ENCODE results near the gene PNCK. TPM values are rescaled to one million over a fixed set of nuclear protein-coding genes. Genes with fewer than 3 reads are reported as not detected.

Gene PNCK
- total and polyA plus RNA-seq, 4 donors, result 0.44 to 0.77 (median 0.67) TPM

GRCh38 chrX:153650959-153651358, 22.7 kb downstream of the PNCK start:
- Histone ChIP-seq H3K27me3 (ENCODE audit: control insufficient read depth in 3 of 3, insufficient read depth in 3 of 3, low read length in 2 of 3) (peaks cover 6 to 20% (median 15%) of the 10 kb centered on the region in 3 donors), H3K9ac (ENCODE audit: insufficient read depth in 1 of 2, low read length in 2 of 2) (no peak overlapping the region), H3K9me3 (ENCODE audit: control insufficient read depth in 4 of 4, insufficient read depth in 3 of 4, low read length in 3 of 4) (peaks cover 0 to 20% (median 6%) of the 10 kb centered on the region in 4 donors), H3K36me3 (ENCODE audit: control insufficient read depth in 4 of 4, insufficient read depth in 4 of 4, low read length in 4 of 4) (no peaks in the 10 kb centered on the region), H3K27ac (ENCODE audit: low read depth in 1 of 2, low read length in 1 of 2) (no peak overlapping the region), H3K4me3 (no peak overlapping the region), H3K4me1 (ENCODE audit: control insufficient read depth in 5 of 5, insufficient read depth in 5 of 5, low read length in 5 of 5) (peaks cover 0 to 3% (median 0%) of the 10 kb centered on the region in 5 donors)
- ATAC-seq (ENCODE audit: insufficient read depth, low FRiP score), result no peak
- WGBS, 2 donors, result 89 to 96% methylated on average over 12 to 13 of the region's 13 CpGs
- no peak for TF ChIP-seq CTCF (IDR thresholded peaks at IDR 0.05; ENCODE audit: control extremely low read depth, extremely low read depth)
- peak in 1 of 3 donors; percentile 9 for DNase-seq

- Histone ChIP-seq H3K4me3 (no peak overlapping the region), H3K36me3 (ENCODE audit: control insufficient read depth in 4 of 4, insufficient read depth in 4 of 4, low read length in 4 of 4) (no peaks in the 10 kb centered on the region), H3K27ac (ENCODE audit: low read depth in 1 of 2, low read length in 1 of 2) (no peak overlapping the region), H3K27me3 (ENCODE audit: control insufficient read depth in 3 of 3, insufficient read depth in 3 of 3, low read length in 2 of 3) (peaks cover 9 to 27% (median 23%) of the 10 kb centered on the region in 3 donors), H3K4me1 (ENCODE audit: control insufficient read depth in 5 of 5, insufficient read depth in 5 of 5, low read length in 5 of 5) (peaks cover 0 to 3% (median 0%) of the 10 kb centered on the region in 5 donors), H3K9me3 (ENCODE audit: control insufficient read depth in 4 of 4, insufficient read depth in 3 of 4, low read length in 3 of 4) (peaks cover 0 to 20% (median 6%) of the 10 kb centered on the region in 4 donors), H3K9ac (ENCODE audit: insufficient read depth in 1 of 2, low read length in 2 of 2) (no peak overlapping the region)
- DNase-seq (no peak), ATAC-seq (ENCODE audit: insufficient read depth, low FRiP score) (no peak)
- TF ChIP-seq CTCF (IDR thresholded peaks at IDR 0.05; ENCODE audit: control extremely low read depth, extremely low read depth), result no peak
- 67 to 70% methylated on average over 17 to 41 of the region's 41 CpGs for WGBS, 2 donors
Measured at GRCh38 chrX:153649915-153650782, 23.5 kb downstream of the PNCK start.

- 74 to 81% methylated on average over 8 to 26 of the region's 26 CpGs for WGBS, 2 donors
- Histone ChIP-seq H3K27me3 (ENCODE audit: control insufficient read depth in 3 of 3, insufficient read depth in 3 of 3, low read length in 2 of 3) (peaks cover 17 to 35% (median 27%) of the 10 kb centered on the region in 3 donors), H3K4me1 (ENCODE audit: control insufficient read depth in 5 of 5, insufficient read depth in 5 of 5, low read length in 5 of 5) (peaks cover 0 to 3% (median 0%) of the 10 kb centered on the region in 5 donors), H3K27ac (ENCODE audit: low read depth in 1 of 2, low read length in 1 of 2) (no peak overlapping the region), H3K4me3 (no peak overlapping the region), H3K9me3 (ENCODE audit: control insufficient read depth in 4 of 4, insufficient read depth in 3 of 4, low read length in 3 of 4) (peaks cover 0 to 20% (median 5%) of the 10 kb centered on the region in 4 donors), H3K36me3 (ENCODE audit: control insufficient read depth in 4 of 4, insufficient read depth in 4 of 4, low read length in 4 of 4) (no peaks in the 10 kb centered on the region), H3K9ac (ENCODE audit: insufficient read depth in 1 of 2, low read length in 2 of 2) (no peak overlapping the region)
- ATAC-seq (ENCODE audit: insufficient read depth, low FRiP score), result peak; percentile 37
- DNase-seq, result peak in 1 of 3 donors; percentile 16
- TF ChIP-seq CTCF (IDR thresholded peaks at IDR 0.05; ENCODE audit: control extremely low read depth, extremely low read depth), result peak; percentile 1
Measured at GRCh38 chrX:153649178-153649914, 24.3 kb downstream of the PNCK start.
